SK-N-SH treated with all-trans-retinoic acid at 6 μM for 48 hours (cell line): Measurements from ENCODE around the gene DHRS1.

Source experiments
- CREB5 ChIP-seq: fragments of 250-450 bp; sonication (Bioruptor Pico); IDR thresholded peaks from 2 replicates; pipeline ENCODE4 v1.5.1; 2020; ENCODE audit warnings: low read depth, mild to moderate bottlenecking, moderate library complexity
- PATZ1 ChIP-seq: fragments of 250-450 bp; sonication (Bioruptor Pico); IDR thresholded peaks from 2 replicates; pipeline ENCODE4 v1.8.0; 2020; ENCODE audit warnings: mild to moderate bottlenecking, moderate library complexity, borderline replicate concordance
- PPARA ChIP-seq: fragments of 250-450 bp; sonication (Bioruptor Pico); IDR thresholded peaks from 2 replicates; pipeline ENCODE4 v1.5.0; 2020; ENCODE audit warnings: mild to moderate bottlenecking, borderline replicate concordance
- ZFP30 ChIP-seq: fragments of 450-650 bp; formaldehyde crosslinking; IDR thresholded peaks from 2 replicates; pipeline ENCODE4 v1.5.0; 2022; ENCODE audit warnings: mild to moderate bottlenecking, moderate library complexity

- TF ChIP-seq ZFP30 (CRISPR knock-in tag) (no peak), PPARA (CRISPR knock-in tag) (no peak), PATZ1 (no peak), CREB5 (CRISPR knock-in tag) (no peak)
Observed at GRCh38 chr14:24323341-24323740, 23.8 kb upstream of the DHRS1 start.
